Measurements from ENCODE around the gene PTPRD.

- TF ChIP-seq SIN3A (IDR thresholded peaks at IDR 0.05; ENCODE audit: borderline replicate concordance, insufficient read depth, low read length) (no peak), POLR2AphosphoS5 (IDR thresholded peaks at IDR 0.05; ENCODE audit: low read depth, low read length) (no peak), TAF1 (IDR thresholded peaks at IDR 0.05; ENCODE audit: borderline replicate concordance, insufficient read depth, low read length) (no peak)
- TF ChIP-seq, protein P1, sequence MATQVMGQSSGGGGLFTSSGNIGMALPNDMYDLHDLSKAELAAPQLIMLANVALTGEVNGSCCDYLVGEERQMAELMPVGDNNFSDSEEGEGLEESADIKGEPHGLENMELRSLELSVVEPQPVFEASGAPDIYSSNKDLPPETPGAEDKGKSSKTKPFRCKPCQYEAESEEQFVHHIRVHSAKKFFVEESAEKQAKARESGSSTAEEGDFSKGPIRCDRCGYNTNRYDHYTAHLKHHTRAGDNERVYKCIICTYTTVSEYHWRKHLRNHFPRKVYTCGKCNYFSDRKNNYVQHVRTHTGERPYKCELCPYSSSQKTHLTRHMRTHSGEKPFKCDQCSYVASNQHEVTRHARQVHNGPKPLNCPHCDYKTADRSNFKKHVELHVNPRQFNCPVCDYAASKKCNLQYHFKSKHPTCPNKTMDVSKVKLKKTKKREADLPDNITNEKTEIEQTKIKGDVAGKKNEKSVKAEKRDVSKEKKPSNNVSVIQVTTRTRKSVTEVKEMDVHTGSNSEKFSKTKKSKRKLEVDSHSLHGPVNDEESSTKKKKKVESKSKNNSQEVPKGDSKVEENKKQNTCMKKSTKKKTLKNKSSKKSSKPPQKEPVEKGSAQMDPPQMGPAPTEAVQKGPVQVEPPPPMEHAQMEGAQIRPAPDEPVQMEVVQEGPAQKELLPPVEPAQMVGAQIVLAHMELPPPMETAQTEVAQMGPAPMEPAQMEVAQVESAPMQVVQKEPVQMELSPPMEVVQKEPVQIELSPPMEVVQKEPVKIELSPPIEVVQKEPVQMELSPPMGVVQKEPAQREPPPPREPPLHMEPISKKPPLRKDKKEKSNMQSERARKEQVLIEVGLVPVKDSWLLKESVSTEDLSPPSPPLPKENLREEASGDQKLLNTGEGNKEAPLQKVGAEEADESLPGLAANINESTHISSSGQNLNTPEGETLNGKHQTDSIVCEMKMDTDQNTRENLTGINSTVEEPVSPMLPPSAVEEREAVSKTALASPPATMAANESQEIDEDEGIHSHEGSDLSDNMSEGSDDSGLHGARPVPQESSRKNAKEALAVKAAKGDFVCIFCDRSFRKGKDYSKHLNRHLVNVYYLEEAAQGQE (IDR thresholded peaks at IDR 0.05; ENCODE audit: insufficient read depth in 1 of 2, low read depth in 2 of 2, low read length in 2 of 2): no peak
These were observed 1984.7 kb downstream of the PTPRD start for GRCh38 chr9:8627976-8628679.

Measured in PFSK-1 (cell line).